ENCODE data around the gene LVRN. TPM values are rescaled to one million over a fixed set of nuclear protein-coding genes. Genes with fewer than 3 reads are reported as not detected.

The LVRN gene
- total RNA-seq, 3 donors from 2014 or later: 1.0 to 1.8 (median 1.6) TPM

DNA sequence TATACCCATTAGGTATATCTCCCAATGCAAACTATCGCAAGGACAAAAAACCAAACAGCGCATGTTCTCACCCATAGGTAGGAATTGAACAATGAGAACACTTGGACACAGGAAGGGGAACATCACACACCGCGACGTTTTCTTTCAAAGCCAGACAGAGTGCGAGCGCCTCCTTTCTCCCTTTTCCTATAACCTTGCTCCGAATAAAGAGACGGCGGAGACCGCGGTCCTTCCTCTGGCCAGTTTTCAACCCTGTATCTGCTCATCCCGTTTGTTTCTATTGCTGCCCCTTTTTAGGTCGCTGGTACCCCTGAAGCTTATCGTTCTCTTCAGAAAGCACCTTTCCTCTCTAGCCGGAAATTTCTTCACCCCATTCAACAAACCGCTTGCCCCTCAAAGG, 1.3 kb downstream of the LVRN start:
- TF ChIP-seq, protein P1, sequence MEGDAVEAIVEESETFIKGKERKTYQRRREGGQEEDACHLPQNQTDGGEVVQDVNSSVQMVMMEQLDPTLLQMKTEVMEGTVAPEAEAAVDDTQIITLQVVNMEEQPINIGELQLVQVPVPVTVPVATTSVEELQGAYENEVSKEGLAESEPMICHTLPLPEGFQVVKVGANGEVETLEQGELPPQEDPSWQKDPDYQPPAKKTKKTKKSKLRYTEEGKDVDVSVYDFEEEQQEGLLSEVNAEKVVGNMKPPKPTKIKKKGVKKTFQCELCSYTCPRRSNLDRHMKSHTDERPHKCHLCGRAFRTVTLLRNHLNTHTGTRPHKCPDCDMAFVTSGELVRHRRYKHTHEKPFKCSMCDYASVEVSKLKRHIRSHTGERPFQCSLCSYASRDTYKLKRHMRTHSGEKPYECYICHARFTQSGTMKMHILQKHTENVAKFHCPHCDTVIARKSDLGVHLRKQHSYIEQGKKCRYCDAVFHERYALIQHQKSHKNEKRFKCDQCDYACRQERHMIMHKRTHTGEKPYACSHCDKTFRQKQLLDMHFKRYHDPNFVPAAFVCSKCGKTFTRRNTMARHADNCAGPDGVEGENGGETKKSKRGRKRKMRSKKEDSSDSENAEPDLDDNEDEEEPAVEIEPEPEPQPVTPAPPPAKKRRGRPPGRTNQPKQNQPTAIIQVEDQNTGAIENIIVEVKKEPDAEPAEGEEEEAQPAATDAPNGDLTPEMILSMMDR (IDR thresholded peaks at IDR 0.05): no peak
- no peaks in the 10 kb centered on the region for H3K36me3 ChIP-seq (ENCODE audit: low read depth)
- DNase-seq (peak in 1 of 3 donors; percentile 3), ATAC-seq (no peak)
- H3K4me1 ChIP-seq (ENCODE audit: low read depth): no peaks in the 10 kb centered on the region
- intact Hi-C loops (cut with DNase I, micrococcal nuclease): no loop called here
- no peak overlapping the region for H3K4me3 ChIP-seq
- H3K9me3 ChIP-seq: no peaks in the 10 kb centered on the region

DNA sequence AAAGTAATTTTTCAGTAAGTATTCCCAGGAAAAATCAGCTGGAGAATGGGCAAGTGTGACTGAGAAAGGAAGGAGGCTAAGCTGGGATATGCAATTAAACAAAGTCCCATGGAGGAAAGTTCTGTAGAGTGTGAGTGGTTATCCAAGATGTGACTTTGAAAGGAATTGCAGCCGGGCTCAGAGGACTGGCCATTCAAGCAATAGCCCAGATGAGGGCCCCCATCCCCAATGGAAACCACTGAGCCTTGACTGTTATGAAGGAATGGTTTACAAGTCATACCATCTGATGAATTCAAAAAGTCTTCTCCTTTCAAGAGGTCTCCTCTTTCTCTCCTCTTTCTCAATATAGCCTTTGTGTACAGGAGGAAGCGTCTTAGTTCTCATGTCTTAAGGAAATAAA, 6.5 kb downstream of the LVRN start:
- TF ChIP-seq, protein P1 (IDR thresholded peaks at IDR 0.05): no peak
- Histone ChIP-seq H3K9me3 (no peaks in the 10 kb centered on the region), H3K4me3 (no peak overlapping the region), H3K4me1 (ENCODE audit: low read depth) (no peaks in the 10 kb centered on the region), H3K36me3 (ENCODE audit: low read depth) (no peaks in the 10 kb centered on the region)
- DNase-seq (no peak), ATAC-seq (no peak)
- intact Hi-C loops (cut with DNase I, micrococcal nuclease): no loop called here

DNA sequence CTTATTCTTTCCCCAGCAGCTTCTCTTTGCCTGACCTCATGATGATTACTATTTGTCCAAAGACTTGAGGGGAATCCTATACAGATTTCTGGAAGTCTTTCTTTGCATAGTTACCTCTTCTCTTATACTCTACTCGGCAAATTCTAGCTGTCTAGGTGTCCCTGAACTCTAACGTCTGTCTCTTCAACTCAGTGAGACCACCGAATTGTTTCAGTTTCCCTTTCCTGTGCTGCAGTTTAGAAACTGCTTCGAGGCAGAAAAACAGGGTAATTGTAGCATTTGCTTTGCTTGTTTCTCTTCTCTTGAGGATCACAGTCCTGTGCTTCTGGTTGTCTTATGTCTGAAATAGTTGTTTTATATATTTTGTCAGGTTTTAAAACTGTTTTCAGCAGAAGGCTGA, 14.8 kb downstream of the LVRN start:
- no peak for ATAC-seq
- H3K4me1 ChIP-seq (ENCODE audit: low read depth): no peaks in the 10 kb centered on the region
- TF ChIP-seq, protein P1 (IDR thresholded peaks at IDR 0.05): no peak
- DNase-seq: no peak
- H3K36me3 ChIP-seq (ENCODE audit: low read depth): no peaks in the 10 kb centered on the region
- intact Hi-C loops (cut with DNase I, micrococcal nuclease): no loop called here
- H3K4me3 ChIP-seq: no peak overlapping the region
- H3K9me3 ChIP-seq: no peaks in the 10 kb centered on the region

DNA sequence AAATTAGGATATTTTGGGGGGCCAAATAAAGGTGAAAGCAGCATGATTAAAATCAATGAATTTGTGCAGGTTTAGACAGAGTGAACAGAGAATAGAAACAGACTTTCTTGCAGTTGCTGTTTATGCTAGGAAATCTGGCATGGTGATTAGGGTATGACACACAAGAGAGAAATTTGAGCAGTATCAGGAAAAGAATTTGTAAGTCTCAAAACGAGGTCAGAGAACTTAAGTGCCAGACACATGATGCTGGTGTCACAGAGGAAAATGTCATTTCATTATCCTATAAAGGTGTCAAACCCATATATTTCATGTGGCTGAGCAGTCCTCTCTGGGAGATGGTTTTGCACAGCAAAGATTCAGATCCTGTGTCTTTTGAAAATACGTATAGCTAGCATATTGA, 15.7 kb downstream of the LVRN start:
- no peak for ATAC-seq
- Histone ChIP-seq H3K36me3 (ENCODE audit: low read depth) (no peaks in the 10 kb centered on the region), H3K9me3 (no peaks in the 10 kb centered on the region), H3K4me1 (ENCODE audit: low read depth) (no peaks in the 10 kb centered on the region), H3K4me3 (no peak overlapping the region)
- DNase-seq: no peak
- TF ChIP-seq, protein P1 (IDR thresholded peaks at IDR 0.05): no peak
- intact Hi-C loops (cut with DNase I, micrococcal nuclease): no loop called here

DNA sequence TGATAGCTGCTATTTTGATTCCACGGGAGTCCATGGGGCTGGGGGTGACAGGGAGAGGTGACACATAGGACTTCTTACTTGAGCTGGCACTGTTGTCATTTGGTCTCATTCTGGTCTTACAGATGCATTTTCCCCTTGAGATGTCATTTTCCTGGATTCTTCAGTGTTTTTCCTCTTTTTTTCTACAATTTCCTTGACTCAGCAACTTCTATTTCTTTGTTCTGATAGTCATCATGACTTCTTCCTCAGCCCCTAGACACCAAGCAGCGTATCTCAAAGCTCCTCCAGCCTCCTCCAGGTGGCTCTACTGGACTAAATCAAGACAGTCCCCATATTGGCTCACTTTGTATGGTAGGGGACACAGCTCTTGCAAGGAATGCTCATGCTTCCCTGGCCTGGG, 16.5 kb downstream of the LVRN start:
- TF ChIP-seq, protein P1 (IDR thresholded peaks at IDR 0.05): no peak

More for the DNA sequence above, 16.5 kb downstream of the LVRN start:
- ATAC-seq (no peak), DNase-seq (no peak)
- intact Hi-C loops (cut with DNase I, micrococcal nuclease): no loop called here
- H3K9me3 ChIP-seq: no peaks in the 10 kb centered on the region
- H3K4me3 ChIP-seq: no peak overlapping the region
- H3K4me1 ChIP-seq (ENCODE audit: low read depth): no peaks in the 10 kb centered on the region
- no peaks in the 10 kb centered on the region for H3K36me3 ChIP-seq (ENCODE audit: low read depth)
